Colonic mucosa (tissue), 4 donors: Measurements from ENCODE around the gene RBM28. TPM values are rescaled to one million over a fixed set of nuclear protein-coding genes. Genes with fewer than 3 reads are reported as not detected.

Experiments
- DNase-seq: peaks from one replicate; pipeline ENCODE4 v3.0.0-alpha.2; 2020
- H3K27ac ChIP-seq: fragments of 200-600 bp; one replicate; pipeline ENCODE4 v1.8.0; 2021
- H3K27me3 ChIP-seq: fragments of 200-600 bp; one replicate; pipeline ENCODE4 v1.8.0; 2021
- H3K36me3 ChIP-seq: fragments of 200-600 bp; one replicate; pipeline ENCODE4 v1.8.0; 2021
- H3K4me1 ChIP-seq: fragments of 200-600 bp; one replicate; pipeline ENCODE4 v1.8.0; 2021; ENCODE audit warnings: mild to moderate bottlenecking
- H3K4me3 ChIP-seq: fragments of 200-600 bp; one replicate; pipeline ENCODE4 v1.8.0; 2021
- H3K9ac ChIP-seq, 2 donors: one replicate each; pipeline ENCODE4 v1.7.0; 2013; ENCODE audit warnings: control low read depth in 2 of 2, low read depth in 2 of 2, low read length in 2 of 2
- H3K9me3 ChIP-seq: fragments of 200-600 bp; one replicate; pipeline ENCODE4 v1.8.0; 2021
- intact Hi-C: fragments of 100-400 bp; cut with DNase I; formaldehyde crosslinking; loops from one replicate; pipeline ENCODE4 v1.14.1; 2022
- total RNA-seq, 2 donors: library from RNA; stranded (reverse); fragmentation: NEBNext Ultra II Directional in 1 of 2; extraction: Animal tissue kit (Norgen Biotek cat#: 25700) in 1 of 2; gene quantifications; one replicate each; pipeline ENCODE4 v1.2.1, GENCODE V29; 2021
- TF ChIP-seq, protein P1 (sequence below): fragments of 200-600 bp; IDR thresholded peaks from one replicate; pipeline ENCODE4 v1.8.0; 2022; ENCODE audit warnings: antibody characterized with exemption, mild to moderate bottlenecking
- donor health status: healthy.
- donor health status: DM: no; HTN: no; CAD: no.
- donor health status: DM: no; HTN: no; CAD: no.

Gene RBM28
- total RNA-seq, 2 donors from 2014 or later, result 16.3 to 30.6 TPM

- TF ChIP-seq, protein P1, sequence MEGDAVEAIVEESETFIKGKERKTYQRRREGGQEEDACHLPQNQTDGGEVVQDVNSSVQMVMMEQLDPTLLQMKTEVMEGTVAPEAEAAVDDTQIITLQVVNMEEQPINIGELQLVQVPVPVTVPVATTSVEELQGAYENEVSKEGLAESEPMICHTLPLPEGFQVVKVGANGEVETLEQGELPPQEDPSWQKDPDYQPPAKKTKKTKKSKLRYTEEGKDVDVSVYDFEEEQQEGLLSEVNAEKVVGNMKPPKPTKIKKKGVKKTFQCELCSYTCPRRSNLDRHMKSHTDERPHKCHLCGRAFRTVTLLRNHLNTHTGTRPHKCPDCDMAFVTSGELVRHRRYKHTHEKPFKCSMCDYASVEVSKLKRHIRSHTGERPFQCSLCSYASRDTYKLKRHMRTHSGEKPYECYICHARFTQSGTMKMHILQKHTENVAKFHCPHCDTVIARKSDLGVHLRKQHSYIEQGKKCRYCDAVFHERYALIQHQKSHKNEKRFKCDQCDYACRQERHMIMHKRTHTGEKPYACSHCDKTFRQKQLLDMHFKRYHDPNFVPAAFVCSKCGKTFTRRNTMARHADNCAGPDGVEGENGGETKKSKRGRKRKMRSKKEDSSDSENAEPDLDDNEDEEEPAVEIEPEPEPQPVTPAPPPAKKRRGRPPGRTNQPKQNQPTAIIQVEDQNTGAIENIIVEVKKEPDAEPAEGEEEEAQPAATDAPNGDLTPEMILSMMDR, result no peak
- no peak overlapping the region for H3K27ac ChIP-seq
- H3K4me3 ChIP-seq, result no peak overlapping the region
- DNase-seq, result no peak
- no peak overlapping the region for H3K9ac ChIP-seq
- intact Hi-C loops, result no loop called here
- no peaks in the 10 kb centered on the region for H3K27me3 ChIP-seq
- no peaks in the 10 kb centered on the region for H3K36me3 ChIP-seq
- no peaks in the 10 kb centered on the region for H3K4me1 ChIP-seq
- no peaks in the 10 kb centered on the region for H3K9me3 ChIP-seq
Measured at GRCh38 chr7:128370491-128370890, 26.8 kb upstream of the RBM28 start.

DNA sequence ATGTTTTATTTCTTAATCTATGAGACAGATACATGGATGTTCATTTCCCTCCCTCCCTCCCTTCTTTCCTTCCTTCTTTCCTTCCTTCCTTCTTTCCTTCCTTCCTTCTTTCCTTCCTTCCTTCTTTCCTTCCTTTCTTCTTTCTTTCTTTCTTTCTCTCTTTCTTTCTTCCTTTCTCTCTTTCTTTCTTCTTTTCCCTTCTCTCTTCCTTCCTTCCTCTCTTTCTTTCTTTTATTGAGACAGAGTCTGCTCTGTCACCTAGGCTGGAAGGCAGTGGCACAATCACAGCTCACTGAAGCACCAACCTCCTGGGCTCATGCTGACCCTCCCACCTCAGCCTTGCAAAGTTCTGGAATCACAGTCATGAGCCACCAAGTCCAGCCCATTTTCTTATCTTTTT lies 23.3 kb upstream of the RBM28 start:
- no peak for DNase-seq
- H3K36me3 ChIP-seq, result no peaks in the 10 kb centered on the region
- H3K27me3 ChIP-seq, result peaks cover 9% of the 10 kb centered on the region
- TF ChIP-seq, protein P1, result no peak
- H3K9me3 ChIP-seq, result no peaks in the 10 kb centered on the region
- no peak overlapping the region for H3K9ac ChIP-seq
- H3K4me1 ChIP-seq, result no peaks in the 10 kb centered on the region
- H3K27ac ChIP-seq, result no peak overlapping the region
- intact Hi-C loops, result no loop called here
- no peak overlapping the region for H3K4me3 ChIP-seq

DNA sequence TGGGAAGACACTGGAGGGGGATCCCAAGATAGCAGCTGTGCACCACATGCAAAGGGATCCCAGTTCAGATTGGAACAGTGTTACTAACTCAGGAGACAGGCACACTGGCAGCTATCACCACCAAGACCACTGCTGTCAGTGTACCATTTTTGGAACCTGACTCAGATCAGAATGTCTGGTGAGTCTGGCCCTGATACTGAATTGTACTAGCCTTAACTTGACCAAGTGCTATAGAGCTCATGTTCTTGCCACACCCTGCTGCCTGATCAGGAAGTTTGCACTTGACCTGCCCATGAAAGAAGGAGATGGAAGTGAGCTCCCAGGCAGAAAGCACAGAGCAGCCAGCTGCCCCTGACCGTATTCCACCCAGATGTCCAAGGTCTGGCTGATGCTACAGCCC lies 22.6 kb upstream of the RBM28 start:
- no peak overlapping the region for H3K27ac ChIP-seq
- no peaks in the 10 kb centered on the region for H3K9me3 ChIP-seq
- H3K9ac ChIP-seq, result no peak overlapping the region
- TF ChIP-seq, protein P1, result no peak
- DNase-seq, result no peak
- intact Hi-C loops, result no loop called here
- peaks cover 12% of the 10 kb centered on the region for H3K27me3 ChIP-seq
- no peak overlapping the region for H3K4me3 ChIP-seq
- no peaks in the 10 kb centered on the region for H3K36me3 ChIP-seq
- no peaks in the 10 kb centered on the region for H3K4me1 ChIP-seq

DNA sequence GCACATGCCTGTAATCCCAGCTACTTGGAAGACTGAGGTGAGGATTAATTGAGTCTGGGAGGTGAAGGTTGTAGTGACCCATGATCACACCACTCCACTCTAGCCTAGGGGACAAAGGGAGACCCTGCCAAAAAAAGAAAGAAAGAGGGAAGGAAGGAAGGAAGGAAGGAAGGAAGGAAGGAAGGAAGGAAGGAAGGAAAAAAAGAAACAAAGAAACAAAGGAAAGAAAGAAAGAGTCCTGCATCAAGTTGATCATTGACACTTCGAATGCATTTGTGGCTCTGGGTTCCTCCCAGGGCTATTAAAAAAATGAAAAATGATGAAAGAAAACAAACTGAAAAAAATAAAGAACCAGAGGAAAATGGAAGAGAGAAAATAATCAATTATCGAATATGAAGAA lies 21.7 kb upstream of the RBM28 start:
- Histone ChIP-seq H3K27me3 (peaks cover 16% of the 10 kb centered on the region), H3K9me3 (no peaks in the 10 kb centered on the region), H3K9ac (no peak overlapping the region), H3K27ac (no peak overlapping the region), H3K36me3 (no peaks in the 10 kb centered on the region), H3K4me3 (no peak overlapping the region), H3K4me1 (no peaks in the 10 kb centered on the region)
- no peak for DNase-seq
- intact Hi-C loops, result no loop called here
- TF ChIP-seq, protein P1, result no peak

DNA sequence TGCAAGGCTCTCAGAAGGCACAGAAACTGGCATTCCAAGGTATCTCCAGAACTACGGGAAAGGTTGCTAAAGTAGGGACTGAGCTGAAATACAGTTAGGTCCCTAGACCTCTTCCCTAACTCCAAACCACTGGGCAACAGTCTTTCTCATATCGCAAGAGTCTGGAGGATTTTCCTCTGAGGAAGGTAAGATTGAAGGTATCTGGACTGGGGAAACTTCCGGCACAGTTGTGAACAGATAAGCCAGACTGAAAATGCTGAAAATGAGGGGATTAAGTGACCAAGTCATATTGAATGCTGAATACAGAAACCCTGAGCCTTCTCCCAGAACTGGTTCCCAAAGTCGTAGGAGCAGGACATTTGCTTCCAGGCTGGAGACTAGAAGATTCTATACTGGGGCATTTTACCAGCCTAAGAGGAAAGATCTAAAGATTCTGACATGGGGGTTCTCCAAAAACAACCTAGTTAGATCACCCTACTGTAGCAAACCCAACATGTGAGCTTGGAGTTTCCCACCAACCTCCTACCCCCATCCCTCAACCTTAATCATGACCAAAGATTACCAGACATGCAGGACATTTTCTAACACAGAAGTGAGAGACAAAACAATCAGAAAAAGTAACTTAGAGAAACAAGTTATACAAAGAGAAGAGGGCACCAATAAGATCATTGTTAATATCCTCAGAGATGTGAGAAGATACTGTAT lies 20.6 kb upstream of the RBM28 start:
- no peak for DNase-seq
- Histone ChIP-seq H3K4me1 (no peaks in the 10 kb centered on the region), H3K9me3 (no peaks in the 10 kb centered on the region), H3K27ac (no peak overlapping the region), H3K36me3 (no peaks in the 10 kb centered on the region), H3K9ac (no peak overlapping the region), H3K27me3 (peaks cover 20% of the 10 kb centered on the region), H3K4me3 (no peak overlapping the region)
- intact Hi-C loops, result no loop called here
- TF ChIP-seq, protein P1, result no peak
